GM12872 (cell line): ENCODE measurements around the gene PHF8.

Source experiments
- TF ChIP-seq, protein P1 (sequence below): IDR thresholded peaks from 3 replicates; pipeline ENCODE4 v1.5.1; 2011; ENCODE audit warnings: low read depth, mild to moderate bottlenecking, low read length, moderate library complexity; ENCODE audit not compliant: insufficient read depth

Gene PHF8

DNA sequence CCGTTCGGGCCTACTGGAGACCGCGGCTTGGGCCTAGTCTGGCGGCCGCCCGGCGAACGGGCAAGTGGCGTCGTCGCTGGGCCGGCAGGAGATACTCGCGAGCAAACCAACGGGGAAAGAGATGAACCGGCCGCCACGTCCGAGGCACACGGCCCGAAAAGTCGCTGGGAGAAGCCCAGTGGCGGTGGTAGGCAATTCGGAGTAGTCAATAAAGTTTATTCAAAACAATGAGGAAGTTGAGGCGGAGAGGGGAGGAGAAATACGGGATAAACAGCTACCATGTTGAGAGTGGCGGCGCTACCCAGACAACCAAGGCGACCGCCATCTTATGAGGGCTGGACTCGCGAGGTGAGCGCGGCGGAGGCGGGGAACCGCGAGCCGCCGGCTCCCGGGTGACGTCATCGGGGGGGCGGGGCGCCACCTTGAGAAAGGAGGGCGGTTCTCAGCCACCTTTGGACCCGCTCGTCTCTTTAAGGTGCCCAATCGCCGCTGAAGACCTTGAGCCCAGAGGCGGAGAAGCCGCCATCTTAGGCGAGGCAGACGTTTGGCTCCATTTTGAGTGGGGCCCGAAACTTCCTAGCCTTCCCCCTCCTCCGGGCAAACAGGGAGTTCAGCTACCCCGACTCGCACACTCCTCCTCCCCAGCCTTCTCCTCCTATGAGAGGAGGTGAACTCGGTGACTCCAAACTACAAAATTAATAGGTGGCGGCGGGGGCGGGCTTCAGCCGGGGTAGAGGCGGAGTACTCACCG, at the start of gene PHF8:
Gene PHF8, minus strand, starts transcription at position 348 of the 751 bp plus-strand sequence. CDS start 1,745 bp downstream, outside the sequence.
- TF ChIP-seq, protein P1, sequence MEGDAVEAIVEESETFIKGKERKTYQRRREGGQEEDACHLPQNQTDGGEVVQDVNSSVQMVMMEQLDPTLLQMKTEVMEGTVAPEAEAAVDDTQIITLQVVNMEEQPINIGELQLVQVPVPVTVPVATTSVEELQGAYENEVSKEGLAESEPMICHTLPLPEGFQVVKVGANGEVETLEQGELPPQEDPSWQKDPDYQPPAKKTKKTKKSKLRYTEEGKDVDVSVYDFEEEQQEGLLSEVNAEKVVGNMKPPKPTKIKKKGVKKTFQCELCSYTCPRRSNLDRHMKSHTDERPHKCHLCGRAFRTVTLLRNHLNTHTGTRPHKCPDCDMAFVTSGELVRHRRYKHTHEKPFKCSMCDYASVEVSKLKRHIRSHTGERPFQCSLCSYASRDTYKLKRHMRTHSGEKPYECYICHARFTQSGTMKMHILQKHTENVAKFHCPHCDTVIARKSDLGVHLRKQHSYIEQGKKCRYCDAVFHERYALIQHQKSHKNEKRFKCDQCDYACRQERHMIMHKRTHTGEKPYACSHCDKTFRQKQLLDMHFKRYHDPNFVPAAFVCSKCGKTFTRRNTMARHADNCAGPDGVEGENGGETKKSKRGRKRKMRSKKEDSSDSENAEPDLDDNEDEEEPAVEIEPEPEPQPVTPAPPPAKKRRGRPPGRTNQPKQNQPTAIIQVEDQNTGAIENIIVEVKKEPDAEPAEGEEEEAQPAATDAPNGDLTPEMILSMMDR, result no peak

DNA sequence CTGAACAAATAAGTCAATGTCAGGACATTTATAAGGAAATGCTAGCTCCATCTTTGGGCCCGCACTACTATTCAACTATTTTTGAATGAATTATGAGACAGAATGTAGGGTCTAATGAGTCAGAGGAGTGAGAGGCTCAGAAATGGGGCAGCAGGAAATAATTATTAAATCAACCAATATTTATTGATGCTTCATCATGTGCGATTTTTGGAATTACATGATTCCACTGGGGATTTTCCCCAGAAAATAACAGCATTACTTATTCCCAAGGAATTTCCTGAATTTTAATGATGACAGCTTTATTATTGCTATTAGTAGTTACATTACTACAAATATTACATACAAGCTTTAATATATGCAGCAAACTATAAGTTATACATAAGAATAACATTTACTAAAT, 49.3 kb upstream of the PHF8 start:
- TF ChIP-seq, protein P1, result no peak

DNA sequence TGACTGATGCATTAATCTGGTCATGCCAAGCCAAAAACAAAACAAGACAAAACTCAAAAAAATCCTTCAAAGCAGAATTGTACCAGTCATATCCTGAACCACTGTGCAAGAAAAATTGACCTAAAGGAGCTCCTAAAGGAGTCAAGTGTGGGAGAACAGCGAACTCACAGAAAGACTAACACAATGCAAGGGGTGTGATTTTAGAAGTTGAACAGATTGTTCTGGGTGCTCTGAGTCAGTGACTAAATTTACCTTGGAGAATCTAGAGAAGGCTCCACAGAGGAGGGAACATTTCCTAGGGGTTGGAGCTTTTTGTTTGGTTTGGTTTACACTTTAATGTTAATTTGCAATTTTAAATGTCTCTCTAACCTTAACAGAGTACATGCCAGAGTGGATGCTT, 48.9 kb upstream of the PHF8 start:
- TF ChIP-seq, protein P1, result no peak

DNA sequence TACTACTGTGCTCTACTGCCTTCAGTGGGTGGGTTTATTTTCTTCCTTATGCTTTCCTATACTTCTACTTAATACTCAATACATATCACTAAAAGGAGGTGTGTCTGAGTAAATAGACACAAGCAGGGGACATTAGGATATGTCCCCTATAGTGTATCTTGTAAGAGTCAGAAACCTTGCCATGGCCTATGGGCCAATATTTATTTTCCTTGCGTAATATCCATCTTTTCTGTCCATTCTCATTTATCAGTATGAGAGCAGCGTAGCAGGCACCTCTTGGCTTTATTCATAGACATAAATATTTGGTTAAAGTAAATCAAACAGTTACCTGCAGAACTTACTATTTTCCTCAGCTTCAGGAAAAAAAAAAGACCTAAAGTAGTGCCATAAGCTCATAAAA, 46.6 kb upstream of the PHF8 start:
- TF ChIP-seq, protein P1, result no peak

DNA sequence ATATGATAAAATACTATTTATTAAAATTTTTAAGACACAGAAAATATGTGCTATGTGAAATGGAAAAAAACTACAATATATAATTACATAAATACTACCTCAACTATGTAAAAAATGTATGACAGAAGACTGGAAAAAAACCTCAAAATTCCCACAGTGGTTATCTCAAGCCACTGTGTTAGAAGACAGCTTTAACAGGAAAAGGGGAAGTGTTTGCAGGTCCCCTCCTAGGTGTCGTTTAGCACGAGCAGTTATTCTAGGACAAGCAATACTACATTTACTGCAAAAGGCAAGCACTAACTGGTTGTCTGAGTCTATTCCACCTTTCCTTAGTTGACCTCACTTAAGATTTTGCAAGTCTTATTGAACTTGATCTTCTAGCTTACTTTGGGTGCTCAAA, 44.9 kb upstream of the PHF8 start:
- TF ChIP-seq, protein P1, result no peak

DNA sequence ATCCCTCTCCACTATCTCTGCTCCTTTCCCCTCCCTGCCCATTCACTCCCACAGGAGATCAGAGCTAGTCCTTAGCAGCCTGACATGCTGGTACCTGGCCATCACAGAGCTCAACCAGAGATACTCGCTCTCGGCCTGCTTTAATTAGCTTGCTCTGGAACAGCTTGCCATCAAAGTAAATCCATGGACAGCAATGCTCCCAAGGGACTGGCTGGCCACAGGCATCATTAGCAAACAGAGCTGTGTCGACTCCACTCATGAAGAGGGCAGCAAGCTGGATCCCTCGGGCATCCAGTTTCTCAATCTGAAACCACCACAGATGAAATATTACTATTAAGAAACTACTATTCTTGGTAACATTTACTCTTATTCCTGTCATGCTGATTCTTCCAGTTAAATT, 43.4 kb upstream of the PHF8 start:
- TF ChIP-seq, protein P1, result no peak

DNA sequence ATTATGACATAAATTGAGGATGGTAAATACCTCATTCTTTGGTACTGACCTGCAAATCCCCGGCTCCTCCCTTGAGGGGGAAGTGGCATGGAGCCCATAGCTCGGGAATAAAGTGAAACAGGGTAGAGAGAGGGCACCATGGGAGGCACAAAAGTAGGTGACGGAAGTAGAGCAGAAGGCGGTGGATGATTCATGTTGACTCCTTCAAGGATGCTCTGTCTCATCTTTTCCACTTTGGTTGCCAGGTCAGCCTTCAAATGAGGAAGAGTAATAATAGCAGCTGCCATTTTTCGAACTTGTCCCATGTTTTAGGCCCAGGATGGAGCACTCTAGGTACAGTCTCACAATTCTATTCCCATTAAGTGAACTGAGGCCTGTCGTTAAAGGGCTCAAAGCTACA, 41.4 kb upstream of the PHF8 start:
- TF ChIP-seq, protein P1, result no peak
